Forelimb muscle (tissue), 1 donor: ENCODE measurements around the gene TLDC2. TPM values are rescaled to one million over a fixed set of nuclear protein-coding genes. Genes with fewer than 3 reads are reported as not detected.

Experiments
- polyA plus RNA-seq: library from polyadenylated mRNA; unstranded; fragments of 120-200 nt; gene quantifications from one replicate; pipeline ENCODE4 v1.2.1, GENCODE V29; 2013; ENCODE audit not compliant: insufficient read length

TLDC2 gene
- polyA plus RNA-seq, 1 donor: 0.40 TPM

Other genes with a start within 250 kb of the TLDC2 start
- gene SLA2, start 229.9 kb upstream of the TLDC2 start, polyA plus RNA-seq: 0.32 TPM
- 13.9 TPM for gene NDRG3, start 130.0 kb upstream of the TLDC2 start, polyA plus RNA-seq
- gene DSN1, start 102.4 kb upstream of the TLDC2 start, polyA plus RNA-seq: 7.8 TPM
- 24.6 TPM for gene SAMHD1, start 75.6 kb downstream of the TLDC2 start, polyA plus RNA-seq
- gene RBL1, start 219.9 kb downstream of the TLDC2 start, polyA plus RNA-seq: 6.4 TPM